ENCODE data around the gene GOSR2. TPM values are rescaled to one million over a fixed set of nuclear protein-coding genes. Genes with fewer than 3 reads are reported as not detected.

Gene GOSR2
- total RNA-seq, 1 experiment from 2014 or later: 53.5 TPM

DNA sequence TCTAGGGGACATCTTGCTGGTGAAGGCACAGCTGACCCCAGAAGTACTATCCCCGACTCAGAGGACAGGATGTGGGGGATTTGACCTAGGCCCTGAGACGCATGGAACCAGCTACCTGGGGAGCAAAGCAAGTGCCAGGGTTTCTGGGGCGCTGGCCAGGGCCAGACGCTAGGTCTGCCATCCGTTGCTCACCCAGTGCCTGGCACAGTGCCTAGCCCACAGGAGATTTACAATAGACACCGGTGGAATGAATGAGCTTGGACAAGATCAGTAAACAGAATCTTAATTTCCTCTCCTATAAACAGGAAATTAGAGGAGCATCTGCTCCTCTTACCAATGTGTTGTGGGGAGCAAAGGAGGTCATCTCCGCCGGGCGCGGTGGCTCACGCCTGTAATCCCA lies 51.1 kb downstream of the GOSR2 start:
- no peak overlapping the region for H2AFZ ChIP-seq (ENCODE audit: low read length)
- no CpG with 5 or more reads among the region's 11 CpGs for whole genome bisulfite sequencing (ENCODE audit: extremely low coverage, insufficient read length, low lambda C conversion rate)
- no peaks in the 10 kb centered on the region for H3K9me3 ChIP-seq (ENCODE audit: control insufficient read depth, low read depth, low read length)
- no peaks in the 10 kb centered on the region for H3K79me2 ChIP-seq (ENCODE audit: insufficient read depth, low read length)
- H3K9ac ChIP-seq (ENCODE audit: extremely low read depth, insufficient read length, low read length): no peak overlapping the region
- no peak overlapping the region for H3K4ac ChIP-seq (ENCODE audit: low read depth, low read length)
- Mint-ChIP-seq H3K4me3 (no peak overlapping the region), H3K9me3 (peaks cover 3% of the 10 kb centered on the region in 2 experiments; a peak in 2 of 5 replicates), H3K4me1 (peaks cover 22 to 24% of the 10 kb centered on the region in 2 experiments), H3K36me3 (ENCODE audit: insufficient read depth in 1 of 3, low read depth in 3 of 3) (peaks cover 0 to 4% (median 3%) of the 10 kb centered on the region in 3 experiments; a peak in 2 of 7 replicates), H3K27ac (0 out of 7 replicates have a peak overlapping the region, but pooled peaks of 1 of the 3 experiments have one; percentile 44), H3K27me3 (ENCODE audit: low read depth) (peaks cover 43% of the 10 kb centered on the region)
- H3K27me3 ChIP-seq (ENCODE audit: insufficient read depth, low read length): peaks cover 4% of the 10 kb centered on the region; the same call in 1 of the 2 replicates
- DNase-seq: no peak
- H3K18ac ChIP-seq (ENCODE audit: insufficient read length, low read depth, low read length): no peak overlapping the region
- no peak overlapping the region for H3K4me2 ChIP-seq (ENCODE audit: insufficient read depth, insufficient read length, low read length)
- H2BK15ac ChIP-seq (ENCODE audit: low read depth, low read length): no peak overlapping the region
- no peak overlapping the region for H2AK5ac ChIP-seq (ENCODE audit: insufficient read length, low read length)
- no peak overlapping the region for H2BK12ac ChIP-seq (ENCODE audit: insufficient read length, low read depth, low read length)
- H2BK5ac ChIP-seq (ENCODE audit: insufficient read length, low read length): no peak overlapping the region
- no peaks in the 10 kb centered on the region; the same call in 1 of the 2 replicates for H3K4me1 ChIP-seq (ENCODE audit: insufficient read depth, low read length)
- H4K91ac ChIP-seq (ENCODE audit: insufficient read length, low read depth, low read length): no peak overlapping the region
- no peak overlapping the region for H3K14ac ChIP-seq (ENCODE audit: insufficient read depth, low read length)
- no peaks in the 10 kb centered on the region for H3K79me1 ChIP-seq (ENCODE audit: insufficient read depth, low read depth, low read length, poor library complexity, severe bottlenecking)
- no peak overlapping the region for H3K27ac ChIP-seq (ENCODE audit: insufficient read length, low read depth, low read length)
- no peaks in the 10 kb centered on the region for H4K20me1 ChIP-seq (ENCODE audit: control insufficient read depth, insufficient read depth, insufficient read length)
- H3K23ac ChIP-seq (ENCODE audit: insufficient read length, low read depth, low read length): no peak overlapping the region
- H3T11ph ChIP-seq (ENCODE audit: low read length): no peak overlapping the region
- H2BK120ac ChIP-seq (ENCODE audit: low read depth, low read length, poor library complexity, severe bottlenecking): no peak overlapping the region
- no peak overlapping the region for H3K56ac ChIP-seq (ENCODE audit: insufficient read length, low read depth, low read length)
- H3K23me2 ChIP-seq (ENCODE audit: insufficient read length, low read depth, low read length, poor library complexity, severe bottlenecking): peaks cover 14% of the 10 kb centered on the region
- no peak overlapping the region for H4K8ac ChIP-seq (replicated peaks; ENCODE audit: insufficient read length, low read depth, low read length)
- H4K5ac ChIP-seq (ENCODE audit: insufficient read length, low read depth, low read length): no peak overlapping the region
- no peak overlapping the region for H2BK20ac ChIP-seq (ENCODE audit: low read depth, low read length, poor library complexity, severe bottlenecking)
- TF ChIP-seq, protein P1, sequence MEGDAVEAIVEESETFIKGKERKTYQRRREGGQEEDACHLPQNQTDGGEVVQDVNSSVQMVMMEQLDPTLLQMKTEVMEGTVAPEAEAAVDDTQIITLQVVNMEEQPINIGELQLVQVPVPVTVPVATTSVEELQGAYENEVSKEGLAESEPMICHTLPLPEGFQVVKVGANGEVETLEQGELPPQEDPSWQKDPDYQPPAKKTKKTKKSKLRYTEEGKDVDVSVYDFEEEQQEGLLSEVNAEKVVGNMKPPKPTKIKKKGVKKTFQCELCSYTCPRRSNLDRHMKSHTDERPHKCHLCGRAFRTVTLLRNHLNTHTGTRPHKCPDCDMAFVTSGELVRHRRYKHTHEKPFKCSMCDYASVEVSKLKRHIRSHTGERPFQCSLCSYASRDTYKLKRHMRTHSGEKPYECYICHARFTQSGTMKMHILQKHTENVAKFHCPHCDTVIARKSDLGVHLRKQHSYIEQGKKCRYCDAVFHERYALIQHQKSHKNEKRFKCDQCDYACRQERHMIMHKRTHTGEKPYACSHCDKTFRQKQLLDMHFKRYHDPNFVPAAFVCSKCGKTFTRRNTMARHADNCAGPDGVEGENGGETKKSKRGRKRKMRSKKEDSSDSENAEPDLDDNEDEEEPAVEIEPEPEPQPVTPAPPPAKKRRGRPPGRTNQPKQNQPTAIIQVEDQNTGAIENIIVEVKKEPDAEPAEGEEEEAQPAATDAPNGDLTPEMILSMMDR (conservative IDR thresholded peaks at IDR 0.05): no peak

All from H9 (cell line).